BJ (cell line): ENCODE results near the gene NR1H3. TPM values are rescaled to one million over a fixed set of nuclear protein-coding genes. Genes with fewer than 3 reads are reported as not detected.
"Not testable (repeated sequence)": the region's sequence is repeated elsewhere in the genome, so short reads cannot be mapped to it uniquely, and the experiment has no call there.

Source experiments
- CTCF ChIA-PET: fragments of 350-600 bp; formaldehyde crosslinking; extraction: SDS; loops from one replicate; lab custom pipeline; 2021; ENCODE audit warnings: antibody characterized with exemption, inconsistent platforms; lab: Yijun Ruan, JAX
- POLR2A ChIA-PET: fragments of 300-600 bp; sonication (Branson Sonifier 250); formaldehyde crosslinking; extraction: SDS; loops from one replicate; lab custom pipeline; 2021; ENCODE audit warnings: antibody characterized with exemption; lab: Charles Lee
- DNase-seq: peaks from one replicate; pipeline ENCODE4 v3.0.0-alpha.2; 2011; ENCODE audit warnings: low read depth
- H3K27me3 ChIP-seq: 2 replicates; pipeline ENCODE4 v1.6.0; 2011; ENCODE audit warnings: low read length; ENCODE audit not compliant: control insufficient read depth, insufficient read depth
- H3K36me3 ChIP-seq: 2 replicates; pipeline ENCODE4 v1.5.1; 2011; ENCODE audit warnings: low read length; ENCODE audit not compliant: control insufficient read depth, insufficient read depth
- H3K4me3 ChIP-seq: 2 replicates; pipeline ENCODE4 v1.5.1; 2011; ENCODE audit warnings: low read depth, mild to moderate bottlenecking, control low read depth, low read length
- polyA minus RNA-seq: library from RNA; depleted of rRNA, polyadenylated mRNA; stranded (reverse); fragments of >200 nt; gene quantifications from 2 replicates; pipeline ENCODE4 v1.2.3, GENCODE V29; 2011; rRNA and poly(A)+ RNA removed
- polyA plus RNA-seq: library from polyadenylated mRNA; depleted of rRNA; stranded (reverse); fragments of >200 nt; gene quantifications from 2 replicates; pipeline ENCODE4 v1.2.3, GENCODE V29; 2011; rRNA removed
- TF ChIP-seq, protein P1 (sequence below): IDR thresholded peaks from 2 replicates; pipeline ENCODE4 v1.5.1; 2011; ENCODE audit warnings: low read depth, mild to moderate bottlenecking, control low read depth, inconsistent platforms, low read length, moderate library complexity; ENCODE audit not compliant: insufficient read depth

NR1H3 gene
- polyA plus RNA-seq (20.7 and 25.9 TPM in 2 replicates), polyA minus RNA-seq (14.9 and 27.7 TPM in 2 replicates)

DNA sequence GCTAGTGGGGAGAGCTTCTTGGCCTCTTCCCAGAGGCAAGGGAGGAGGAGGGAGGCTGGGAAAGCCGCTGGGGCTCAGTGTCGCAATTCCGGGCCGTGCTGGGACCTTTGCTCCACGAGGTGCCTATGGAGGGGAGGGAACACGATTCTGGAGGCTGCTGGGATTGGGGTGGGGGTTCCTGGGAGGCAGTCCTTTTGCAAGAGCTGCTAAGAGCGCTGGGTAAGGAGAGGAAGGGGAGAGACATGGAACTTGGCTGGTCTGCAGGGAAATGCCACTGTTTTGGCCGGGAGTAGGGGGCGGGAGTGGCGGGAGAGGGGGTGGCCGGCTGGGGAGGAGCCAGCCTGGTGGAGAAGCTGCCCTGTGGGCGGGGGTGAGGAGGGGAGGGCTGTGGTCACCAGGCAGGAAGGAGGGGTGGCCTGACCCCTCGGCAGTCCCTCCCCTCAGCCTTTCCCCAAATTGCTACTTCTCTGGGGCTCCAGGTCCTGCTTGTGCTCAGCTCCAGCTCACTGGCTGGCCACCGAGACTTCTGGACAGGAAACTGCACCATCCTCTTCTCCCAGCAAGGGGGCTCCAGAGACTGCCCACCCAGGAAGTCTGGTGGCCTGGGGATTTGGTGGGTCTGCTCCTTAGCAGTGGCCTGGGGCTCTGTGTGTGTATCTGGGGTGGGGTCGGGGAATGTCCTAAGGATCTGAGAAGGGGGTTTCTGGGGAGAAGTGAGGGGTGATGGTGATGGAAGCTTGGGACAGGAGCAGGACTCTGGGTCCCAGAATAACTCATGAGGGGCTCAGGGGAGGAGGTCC lies at the start of gene NR1H3:
Gene NR1H3 (plus strand): TSS at position 480 of the 800 bp plus-strand sequence. CDS start 1,221 bp downstream, outside the sequence.
- ChIA-PET CTCF (interaction anchor here (0.6 to 5.8 kb wide), 18 partner anchors 9 to 196 kb away, joined by 3 to 55 read pairs (median 4); partner anchors contain the start of genes ACP2, ARFGAP2 and DDB2), POLR2A (interaction anchor here (0.6 to 1.3 kb wide), 2 partner anchors 9 to 80 kb away, joined by 3 to 4 read pairs; partner anchors contain the start of gene ACP2)
- H3K27me3 ChIP-seq: no peaks in the 10 kb centered on the region
- H3K36me3 ChIP-seq: no peaks in the 10 kb centered on the region
- H3K4me3 ChIP-seq: peak within 1 kb of the TSS; percentile 32
- DNase-seq: no peak
- TF ChIP-seq, protein P1, sequence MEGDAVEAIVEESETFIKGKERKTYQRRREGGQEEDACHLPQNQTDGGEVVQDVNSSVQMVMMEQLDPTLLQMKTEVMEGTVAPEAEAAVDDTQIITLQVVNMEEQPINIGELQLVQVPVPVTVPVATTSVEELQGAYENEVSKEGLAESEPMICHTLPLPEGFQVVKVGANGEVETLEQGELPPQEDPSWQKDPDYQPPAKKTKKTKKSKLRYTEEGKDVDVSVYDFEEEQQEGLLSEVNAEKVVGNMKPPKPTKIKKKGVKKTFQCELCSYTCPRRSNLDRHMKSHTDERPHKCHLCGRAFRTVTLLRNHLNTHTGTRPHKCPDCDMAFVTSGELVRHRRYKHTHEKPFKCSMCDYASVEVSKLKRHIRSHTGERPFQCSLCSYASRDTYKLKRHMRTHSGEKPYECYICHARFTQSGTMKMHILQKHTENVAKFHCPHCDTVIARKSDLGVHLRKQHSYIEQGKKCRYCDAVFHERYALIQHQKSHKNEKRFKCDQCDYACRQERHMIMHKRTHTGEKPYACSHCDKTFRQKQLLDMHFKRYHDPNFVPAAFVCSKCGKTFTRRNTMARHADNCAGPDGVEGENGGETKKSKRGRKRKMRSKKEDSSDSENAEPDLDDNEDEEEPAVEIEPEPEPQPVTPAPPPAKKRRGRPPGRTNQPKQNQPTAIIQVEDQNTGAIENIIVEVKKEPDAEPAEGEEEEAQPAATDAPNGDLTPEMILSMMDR: peak; percentile 83

DNA sequence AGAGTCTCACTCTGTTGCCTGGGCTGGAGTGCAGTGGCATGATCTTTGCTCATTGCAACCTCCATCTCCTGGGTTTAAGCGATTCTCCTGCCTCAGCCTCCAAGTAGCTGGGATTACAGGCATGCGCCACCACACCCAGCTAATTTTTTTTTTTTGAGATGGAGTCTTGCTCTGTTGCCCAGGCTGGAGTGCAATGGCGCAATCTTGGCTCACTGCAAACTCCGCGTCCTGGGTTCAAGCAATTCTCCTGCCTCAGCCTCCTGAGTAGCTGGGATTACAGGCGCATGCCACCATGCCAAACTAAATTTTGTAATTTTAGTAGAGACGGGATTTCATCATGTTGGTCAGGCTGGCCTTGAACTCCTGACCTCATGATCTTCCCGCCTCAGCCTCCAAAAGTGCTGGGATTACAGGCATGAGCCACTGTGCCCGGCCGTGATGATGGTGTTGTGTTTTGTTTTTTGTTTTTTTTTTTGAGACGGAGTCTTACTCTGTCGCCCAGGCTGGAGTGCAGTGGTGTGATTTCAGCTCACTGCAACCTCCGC lies 49.7 kb upstream of the NR1H3 start:
- POLR2A ChIA-PET, CTCF ChIA-PET, H3K27me3 ChIP-seq, DNase-seq, H3K36me3 ChIP-seq, H3K4me3 ChIP-seq: not testable (repeated sequence)

GRCh38 chr11:47208628-47209027 lies 49.2 kb upstream of the NR1H3 start:
- Histone ChIP-seq H3K36me3 (no peaks in the 10 kb centered on the region), H3K4me3 (no peak overlapping the region), H3K27me3 (no peaks in the 10 kb centered on the region)
- POLR2A ChIA-PET: no interaction called here
- DNase-seq: no peak
- CTCF ChIA-PET: no interaction called here
- TF ChIP-seq, protein P1: no peak

GRCh38 chr11:47212938-47213337 lies 44.9 kb upstream of the NR1H3 start:
- no peak for DNase-seq
- Histone ChIP-seq H3K4me3 (no peak overlapping the region), H3K27me3 (no peaks in the 10 kb centered on the region), H3K36me3 (peaks cover 5% of the 10 kb centered on the region)
- ChIA-PET CTCF (no interaction called here), POLR2A (no interaction called here)
- TF ChIP-seq, protein P1: no peak

DNA sequence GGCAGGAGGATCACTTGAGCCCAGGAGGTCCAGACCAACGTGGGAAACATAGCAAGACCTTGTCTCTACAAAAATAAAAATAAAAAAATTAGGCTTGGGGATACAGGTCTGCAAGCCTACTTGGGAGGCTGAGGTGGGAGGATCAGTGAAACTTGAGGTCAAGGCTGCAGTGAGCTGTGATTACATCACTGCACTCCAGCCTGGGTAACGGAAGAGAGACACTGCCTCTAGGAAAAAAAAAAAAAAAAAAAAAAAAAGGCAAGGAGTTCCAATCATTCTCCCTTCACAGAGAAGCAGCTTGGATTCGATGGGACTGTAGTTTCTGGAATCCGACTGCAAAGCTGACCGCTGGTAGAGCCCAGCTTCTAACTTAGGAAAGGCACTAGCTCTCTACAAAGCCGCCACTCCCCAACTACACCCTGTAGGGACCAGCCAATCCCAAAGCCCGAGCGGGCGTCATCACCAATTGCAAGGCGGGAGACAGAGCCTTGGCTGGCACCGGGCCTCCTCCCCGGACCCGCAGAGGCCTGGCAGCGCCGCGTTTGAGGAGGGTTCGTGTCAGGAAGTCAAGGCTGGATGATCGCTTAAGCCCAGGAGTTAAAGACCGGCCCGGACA lies 43.7 kb upstream of the NR1H3 start:
- POLR2A ChIA-PET: interaction anchor here (0.6 kb wide), 1 partner anchor 46 kb away, joined by 10 read pairs; no protein-coding TSS in a partner anchor
- CTCF ChIA-PET: interaction anchor here (0.6 to 2.1 kb wide), 4 partner anchors 10 to 45 kb away, joined by 3 to 8 read pairs (median 6); no protein-coding TSS in a partner anchor

More for the DNA sequence above, 43.7 kb upstream of the NR1H3 start:
- Histone ChIP-seq H3K4me3 (peak overlapping the region; percentile 69), H3K36me3 (peaks cover 5% of the 10 kb centered on the region), H3K27me3 (no peaks in the 10 kb centered on the region)
- TF ChIP-seq, protein P1: no peak
- no peak for DNase-seq
